Breast epithelium (tissue), 4 donors: ENCODE data around the gene GCKR. TPM values are rescaled to one million over a fixed set of nuclear protein-coding genes. Genes with fewer than 3 reads are reported as not detected.
A peak's percentile ranks its signal among the peaks of the same experiment; 100 is the strongest.

Experiments used
- DNase-seq, 2 donors: peaks; one replicate each; pipeline ENCODE4 v3.0.0-alpha.2; 2019; ENCODE audit warnings: low spot score in 2 of 2
- H3K27ac ChIP-seq, 2 donors: fragments of 200-600 bp; sonication (generic) in 1 of 2; one replicate each; pipeline ENCODE4 v1.5.1; 2016 to 2019; ENCODE audit warnings: mild to moderate bottlenecking in 1 of 2
- H3K27me3 ChIP-seq, 2 donors: fragments of 200-600 bp; sonication (generic) in 1 of 2; one replicate each; pipeline versions ENCODE4 v1.5.1 to v1.6.0; 2017 to 2019; ENCODE audit warnings: control low read depth in 1 of 2, mild to moderate bottlenecking in 1 of 2
- H3K36me3 ChIP-seq: fragments of 200-600 bp; one replicate; pipeline ENCODE4 v1.5.1; 2019
- H3K4me1 ChIP-seq, 2 donors: fragments of 200-600 bp; sonication (generic); one replicate each; pipeline ENCODE4 v1.5.1; 2016 to 2019; ENCODE audit warnings: control low read depth in 1 of 2
- H3K4me3 ChIP-seq, 3 donors: fragments of 200-600 bp; sonication (generic); 1 replicate in 2 of 3; 2 replicates in 1 of 3; pipeline ENCODE4 v1.5.1; 2016 to 2019; ENCODE audit warnings: mild to moderate bottlenecking in 3 of 3, moderate library complexity in 2 of 3
- H3K9me3 ChIP-seq, 2 donors: fragments of 200-600 bp; sonication (generic) in 1 of 2; one replicate each; pipeline ENCODE4 v1.5.1; 2016 to 2019; ENCODE audit warnings: control low read depth in 1 of 2
- POLR2A ChIP-seq: fragments of 450-650 bp; IDR thresholded peaks from one replicate; pipeline ENCODE4 v1.6.1; 2016; ENCODE audit warnings: antibody characterized with exemption, mild to moderate bottlenecking, moderate library complexity
- POLR2AphosphoS5 ChIP-seq, 3 donors: sonication (generic); formaldehyde crosslinking; IDR thresholded peaks; one replicate each; pipeline ENCODE4 v1.6.1; 2017; ENCODE audit warnings: antibody characterized with exemption in 3 of 3
- intact Hi-C: fragments of 100-400 bp; cut with DNase I; formaldehyde crosslinking; loops from one replicate; pipeline ENCODE4 v1.15.1; 2023; ENCODE audit warnings: low total_unique reads
- total RNA-seq, 3 donors: library from RNA; depleted of rRNA; stranded (reverse); fragments of >200 nt; gene quantifications; one replicate each; pipeline ENCODE4 v1.1.0, GENCODE V29; 2016
- TF ChIP-seq, protein P1 (sequence below), 3 donors: fragments of 450-650 bp; IDR thresholded peaks; one replicate each; pipeline ENCODE4 v1.5.1; 2016 to 2017; ENCODE audit warnings: antibody characterized with exemption in 3 of 3, mild to moderate bottlenecking in 3 of 3, moderate library complexity in 3 of 3

GCKR gene
- total RNA-seq, 3 donors from 2014 or later: 1.8 to 3.9 TPM; not detected in 1

DNA sequence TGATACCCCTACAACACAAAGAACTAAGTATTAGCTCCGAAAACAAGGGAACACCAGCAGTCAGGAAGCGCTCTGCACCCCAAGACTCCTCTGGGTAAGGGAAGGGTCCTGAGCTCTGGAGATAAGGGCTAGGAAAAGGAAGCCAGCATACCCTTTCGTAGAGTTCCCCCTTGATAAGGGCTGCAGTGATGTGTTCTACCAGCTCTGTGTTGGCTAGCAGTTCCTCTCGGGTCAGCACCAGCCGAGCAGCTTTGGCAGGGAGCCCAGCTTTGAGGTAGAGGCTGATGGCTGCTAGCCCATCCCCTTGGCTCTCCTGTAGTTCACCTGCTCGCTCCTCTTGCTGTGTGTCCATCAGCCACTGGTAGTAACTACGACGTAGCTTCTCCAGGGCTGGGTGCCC lies 35.5 kb upstream of the GCKR start:
- H3K36me3 ChIP-seq: peaks cover 22% of the 10 kb centered on the region

DNA sequence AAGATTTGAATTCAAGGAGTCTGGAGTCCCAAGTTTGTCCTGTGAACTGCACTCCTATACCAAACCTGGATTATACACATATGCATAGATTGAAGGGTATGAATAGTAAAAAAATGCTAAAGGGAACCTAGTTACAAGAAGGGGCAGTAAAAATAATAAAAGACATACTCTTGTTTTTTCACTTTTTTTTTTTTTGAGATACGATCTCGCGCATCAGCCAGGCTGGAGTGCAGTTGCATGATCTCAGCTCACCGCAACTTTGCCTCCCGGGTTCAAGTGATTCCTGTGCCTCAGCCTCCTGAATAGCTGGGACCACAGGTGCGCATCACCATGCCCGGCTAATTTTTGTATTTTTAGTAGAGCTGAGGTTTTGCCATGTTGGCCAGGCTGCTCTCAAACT lies 32.2 kb upstream of the GCKR start:
- intact Hi-C loops: no loop called here

More for the DNA sequence above, 35.5 kb upstream of the GCKR start:
- intact Hi-C loops: no loop called here
- DNase-seq: no peak
- Histone ChIP-seq H3K27me3 (no peaks in the 10 kb centered on the region), H3K27ac (no peak overlapping the region), H3K9me3 (no peaks in the 10 kb centered on the region), H3K4me1 (no peaks in the 10 kb centered on the region), H3K4me3 (no peak overlapping the region)
- TF ChIP-seq, protein P1, sequence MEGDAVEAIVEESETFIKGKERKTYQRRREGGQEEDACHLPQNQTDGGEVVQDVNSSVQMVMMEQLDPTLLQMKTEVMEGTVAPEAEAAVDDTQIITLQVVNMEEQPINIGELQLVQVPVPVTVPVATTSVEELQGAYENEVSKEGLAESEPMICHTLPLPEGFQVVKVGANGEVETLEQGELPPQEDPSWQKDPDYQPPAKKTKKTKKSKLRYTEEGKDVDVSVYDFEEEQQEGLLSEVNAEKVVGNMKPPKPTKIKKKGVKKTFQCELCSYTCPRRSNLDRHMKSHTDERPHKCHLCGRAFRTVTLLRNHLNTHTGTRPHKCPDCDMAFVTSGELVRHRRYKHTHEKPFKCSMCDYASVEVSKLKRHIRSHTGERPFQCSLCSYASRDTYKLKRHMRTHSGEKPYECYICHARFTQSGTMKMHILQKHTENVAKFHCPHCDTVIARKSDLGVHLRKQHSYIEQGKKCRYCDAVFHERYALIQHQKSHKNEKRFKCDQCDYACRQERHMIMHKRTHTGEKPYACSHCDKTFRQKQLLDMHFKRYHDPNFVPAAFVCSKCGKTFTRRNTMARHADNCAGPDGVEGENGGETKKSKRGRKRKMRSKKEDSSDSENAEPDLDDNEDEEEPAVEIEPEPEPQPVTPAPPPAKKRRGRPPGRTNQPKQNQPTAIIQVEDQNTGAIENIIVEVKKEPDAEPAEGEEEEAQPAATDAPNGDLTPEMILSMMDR (IDR thresholded peaks at IDR 0.05): no peak
- TF ChIP-seq POLR2A: no peak
- no peak for TF ChIP-seq POLR2AphosphoS5 (IDR thresholded peaks at IDR 0.05)

GRCh38 chr2:27471961-27472360 lies 24.7 kb upstream of the GCKR start:
- intact Hi-C loops: no loop called here
- no peak overlapping the region for H3K4me3 ChIP-seq
- H3K27me3 ChIP-seq: no peaks in the 10 kb centered on the region
- TF ChIP-seq, protein P1 (IDR thresholded peaks at IDR 0.05): no peak
- TF ChIP-seq POLR2A (no peak), POLR2AphosphoS5 (IDR thresholded peaks at IDR 0.05) (no peak)
- H3K27ac ChIP-seq: no peak overlapping the region
- H3K36me3 ChIP-seq: no peaks in the 10 kb centered on the region
- no peak for DNase-seq
- no peaks in the 10 kb centered on the region for H3K4me1 ChIP-seq
- no peaks in the 10 kb centered on the region for H3K9me3 ChIP-seq

More for the DNA sequence above, 32.2 kb upstream of the GCKR start:
- H3K9me3 ChIP-seq: no peaks in the 10 kb centered on the region
- no peak for DNase-seq
- no peak overlapping the region for H3K27ac ChIP-seq
- no peaks in the 10 kb centered on the region for H3K27me3 ChIP-seq
- no peaks in the 10 kb centered on the region for H3K4me1 ChIP-seq
- peaks cover 4% of the 10 kb centered on the region for H3K36me3 ChIP-seq
- TF ChIP-seq, protein P1 (IDR thresholded peaks at IDR 0.05): no peak
- TF ChIP-seq POLR2A (no peak), POLR2AphosphoS5 (IDR thresholded peaks at IDR 0.05) (no peak)
- no peak overlapping the region for H3K4me3 ChIP-seq

GRCh38 chr2:27485496-27485895 lies 11.1 kb upstream of the GCKR start:
- TF ChIP-seq POLR2AphosphoS5 (IDR thresholded peaks at IDR 0.05) (no peak), POLR2A (no peak)
- TF ChIP-seq, protein P1 (IDR thresholded peaks at IDR 0.05): no peak
- no peaks in the 10 kb centered on the region for H3K4me1 ChIP-seq
- no peak for DNase-seq
- H3K27ac ChIP-seq: no peak overlapping the region
- no peaks in the 10 kb centered on the region for H3K27me3 ChIP-seq
- H3K36me3 ChIP-seq: no peaks in the 10 kb centered on the region
- intact Hi-C loops: no loop called here
- H3K4me3 ChIP-seq: no peak overlapping the region
- no peaks in the 10 kb centered on the region for H3K9me3 ChIP-seq

- H3K4me3 ChIP-seq: peak overlapping the region; percentile 51 to 72 (median 68)
- TF ChIP-seq POLR2AphosphoS5 (IDR thresholded peaks at IDR 0.05) (no peak), POLR2A (no peak)
- TF ChIP-seq, protein P1 (IDR thresholded peaks at IDR 0.05): no peak
- no peaks in the 10 kb centered on the region for H3K36me3 ChIP-seq
- no peaks in the 10 kb centered on the region for H3K27me3 ChIP-seq
- H3K4me1 ChIP-seq: no peaks in the 10 kb centered on the region
- H3K9me3 ChIP-seq: no peaks in the 10 kb centered on the region
- DNase-seq: no peak
- intact Hi-C loops: no loop called here
- H3K27ac ChIP-seq: peak overlapping the region; percentile 84 to 88
Measured at GRCh38 chr2:27489118-27489497, 7.5 kb upstream of the GCKR start.
